A549 (cell line): ENCODE measurements around the gene CLIC5. TPM values are rescaled to one million over a fixed set of nuclear protein-coding genes. Genes with fewer than 3 reads are reported as not detected.

Source experiments
- ATAC-seq, 2 experiments: fragments of 200-7000 bp in 1 of 2; fragments of >200 bp in 1 of 2; cut with Nextera tagmentation in 1 of 2; cut with Tn5 transposase in 1 of 2; 3 replicates each; pipeline versions ENCODE4 v1.8.0 to v1.9.1; 2018 to 2020; ENCODE audit warnings: mild to moderate bottlenecking in 1 of 2, moderate library complexity in 1 of 2
- CTCF ChIA-PET: fragments of 300-600 bp; sonication (Branson Sonifier 250); formaldehyde crosslinking; extraction: SDS; loops from one replicate; lab custom pipeline; 2021; ENCODE audit warnings: antibody characterized with exemption, inconsistent platforms; lab: Yijun Ruan, JAX
- POLR2A ChIA-PET: fragments of 350-600 bp; formaldehyde crosslinking; extraction: SDS; loops from one replicate; lab custom pipeline; 2021; ENCODE audit warnings: antibody characterized with exemption, inconsistent platforms; lab: Yijun Ruan, JAX
- DNase-seq, 2 experiments: peaks; one replicate each; pipeline versions ENCODE4 v3.0.0 to v3.0.0-alpha.2; 2011 to 2016; ENCODE audit warnings: low read depth in 1 of 2, low spot score in 1 of 2
- FAIRE-seq: peaks from 2 replicates; lab custom pipeline; 2011; peaks lifted over from hg19 to GRCh38; lab: Jason Lieb, UNC
- H3K27ac ChIP-seq, 2 experiments: fragments of >200 bp; sonication (Bioruptor Twin); formaldehyde crosslinking; 3 replicates each; pipeline ENCODE4 v1.5.1; 2016 to 2017
- H3K4me1 ChIP-seq: fragments of >200 bp; sonication (Bioruptor Twin); formaldehyde crosslinking; 3 replicates; pipeline ENCODE4 v1.6.1; 2016
- H3K4me2 ChIP-seq: fragments of >200 bp; sonication (Bioruptor Twin); formaldehyde crosslinking; 3 replicates; pipeline ENCODE4 v1.6.1; 2016
- H3K4me3 ChIP-seq: fragments of >200 bp; sonication (Bioruptor Twin); formaldehyde crosslinking; 3 replicates; pipeline ENCODE4 v1.5.1; 2016
- H3K9me3 ChIP-seq: fragments of >200 bp; sonication (Bioruptor Twin); formaldehyde crosslinking; 3 replicates; pipeline ENCODE4 v1.6.1; 2016
- CBX8 ChIP-seq: fragments of 200-600 bp; sonication (generic); IDR thresholded peaks from 2 replicates; pipeline ENCODE4 v1.6.1; 2016
- EHF ChIP-seq: fragments of 250-450 bp; sonication (Bioruptor Pico); IDR thresholded peaks from 2 replicates; pipeline ENCODE4 v1.5.0; 2020; ENCODE audit warnings: mild to moderate bottlenecking
- FOSB ChIP-seq: fragments of 250-450 bp; sonication (Bioruptor Pico); IDR thresholded peaks from 2 replicates; pipeline ENCODE4 v1.5.0; 2020; ENCODE audit warnings: mild to moderate bottlenecking, moderate library complexity
- FOSL2 ChIP-seq, 2 experiments: fragments of 450-650 bp in 1 of 2; fragments of >200 bp in 1 of 2; sonication (Bioruptor Twin) in 1 of 2; formaldehyde crosslinking; IDR thresholded peaks; 2 replicates each; pipeline versions ENCODE4 v1.5.0 to v1.6.1; 2016 to 2020; ENCODE audit warnings: mild to moderate bottlenecking in 1 of 2, moderate library complexity in 1 of 2
- HEYL ChIP-seq: fragments of 250-450 bp; sonication (Bioruptor Pico); IDR thresholded peaks from 2 replicates; pipeline ENCODE4 v1.8.0; 2021; ENCODE audit warnings: mild to moderate bottlenecking, moderate library complexity
- HOXB5 ChIP-seq: fragments of 250-450 bp; sonication (Bioruptor Pico); IDR thresholded peaks from 2 replicates; pipeline ENCODE4 v1.5.0; 2020; ENCODE audit warnings: mild to moderate bottlenecking, moderate library complexity
- MAFK ChIP-seq: fragments of 450-650 bp; IDR thresholded peaks from 2 replicates; pipeline ENCODE4 v1.6.1; 2014; ENCODE audit not compliant: partially characterized antibody
- MYC ChIP-seq: IDR thresholded peaks from 2 replicates; pipeline ENCODE4 v1.6.1; 2012; ENCODE audit warnings: mild to moderate bottlenecking, inconsistent platforms, low read length, improper control_type of control experiment, borderline replicate concordance
- NFE2L2 ChIP-seq: fragments of 150-350 bp; conservative IDR thresholded peaks from 2 replicates; pipeline ENCODE4 v1.6.1; 2014; ENCODE audit warnings: low read length
- NPAS2 ChIP-seq: fragments of 250-450 bp; sonication (Bioruptor Pico); IDR thresholded peaks from 2 replicates; pipeline ENCODE4 v1.8.0; 2022; ENCODE audit warnings: mild to moderate bottlenecking, moderate library complexity, borderline replicate concordance
- NR3C1 ChIP-seq: fragments of >200 bp; sonication (Bioruptor Twin); formaldehyde crosslinking; IDR thresholded peaks from 3 replicates; pipeline ENCODE4 v1.6.1; 2017
- RCOR1 ChIP-seq: fragments of 150-350 bp; IDR thresholded peaks from 2 replicates; pipeline ENCODE4 v1.6.1; 2014; ENCODE audit warnings: antibody characterized with exemption, low read length, low read depth
- RFX5 ChIP-seq: fragments of 450-650 bp; IDR thresholded peaks from 2 replicates; pipeline ENCODE4 v1.7.1; 2014; ENCODE audit warnings: antibody characterized with exemption, mild to moderate bottlenecking, moderate library complexity
- RNF2 ChIP-seq: fragments of 200-600 bp; sonication (generic); IDR thresholded peaks from 2 replicates; pipeline ENCODE4 v1.6.1; 2016; ENCODE audit warnings: low read depth, mild to moderate bottlenecking, antibody characterized with exemption, moderate library complexity, borderline replicate concordance
- SMC3 ChIP-seq: fragments of >200 bp; sonication (Bioruptor Twin); formaldehyde crosslinking; IDR thresholded peaks from 3 replicates; pipeline ENCODE4 v1.6.1; 2018; ENCODE audit warnings: inconsistent platforms
- TP53 ChIP-seq: fragments of 250-450 bp; sonication (Bioruptor Pico); IDR thresholded peaks from 2 replicates; pipeline ENCODE4 v1.5.0; 2021; ENCODE audit warnings: mild to moderate bottlenecking, moderate library complexity
- ZNF302 ChIP-seq: fragments of 250-450 bp; sonication (Bioruptor Pico); IDR thresholded peaks from 2 replicates; pipeline ENCODE4 v1.9.0; 2021; ENCODE audit warnings: inconsistent platforms, mild to moderate bottlenecking, moderate library complexity
- WGBS: methylation state at CpG from one replicate; pipeline ENCODE4 v1.1.6; 2017; ENCODE audit errors: missing lambda C conversion rate; 5-methylcytosine and 5-hydroxymethylcytosine counted together
- polyA plus RNA-seq, 4 experiments: library from polyadenylated mRNA; depleted of rRNA in 3 of 4; stranded (reverse); fragments of >200 nt; fragmentation: RNase III in 1 of 4; extraction: RNeasy Plus Mini Kit Qiagen cat#74134 plus additional on column Dnase treatment in 1 of 4; gene quantifications; 2 replicates in 3 of 4; 3 replicates in 1 of 4; pipeline ENCODE4 v1.2.3, GENCODE V29; 2011 to 2017
- TF ChIP-seq, protein P1 (sequence below): fragments of 200-600 bp; sonication (generic); IDR thresholded peaks from 2 replicates; pipeline ENCODE4 v1.6.1; 2016; ENCODE audit warnings: antibody characterized with exemption, mild to moderate bottlenecking, moderate library complexity
- TF ChIP-seq, protein P2 (sequence below): fragments of 250-450 bp; sonication (Bioruptor Pico); IDR thresholded peaks from 2 replicates; pipeline ENCODE4 v1.5.0; 2021; ENCODE audit warnings: mild to moderate bottlenecking, moderate library complexity, borderline replicate concordance
- TF ChIP-seq, protein P3 (sequence below): IDR thresholded peaks from 2 replicates; pipeline ENCODE4 v1.6.1; 2012; ENCODE audit warnings: low read depth, borderline replicate concordance
- TF ChIP-seq, protein P4 (sequence below): fragments of 450-650 bp; IDR thresholded peaks from 2 replicates; pipeline ENCODE4 v1.6.1; 2014; ENCODE audit warnings: antibody characterized with exemption

CLIC5 gene
- polyA plus RNA-seq, 2 of the 4 experiments (the other 2 are of a cell fraction) = not detected

DNA sequence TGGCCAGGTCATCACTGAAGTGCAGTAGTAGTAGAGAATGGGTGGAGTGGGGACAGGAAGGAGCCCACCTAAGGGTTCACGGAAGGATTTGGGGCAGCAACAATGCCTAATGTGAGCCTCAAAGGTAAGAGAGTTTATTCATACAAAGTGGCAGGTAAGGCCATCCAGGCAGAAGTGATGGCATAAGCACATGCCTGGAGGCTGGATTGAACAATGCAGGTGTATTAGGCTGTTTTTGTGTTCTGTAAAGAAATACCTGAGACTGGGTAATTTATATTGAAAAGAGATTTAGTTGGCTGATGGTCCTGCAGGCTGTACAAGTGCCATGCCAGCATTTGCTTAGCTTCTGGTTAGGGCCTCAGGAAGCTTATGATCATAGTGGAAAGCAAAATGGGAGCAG lies 48.3 kb downstream of the CLIC5 start:
- no peak for FAIRE-seq
- WGBS = 74% methylated on average over 1 of the region's 1 CpG

DNA sequence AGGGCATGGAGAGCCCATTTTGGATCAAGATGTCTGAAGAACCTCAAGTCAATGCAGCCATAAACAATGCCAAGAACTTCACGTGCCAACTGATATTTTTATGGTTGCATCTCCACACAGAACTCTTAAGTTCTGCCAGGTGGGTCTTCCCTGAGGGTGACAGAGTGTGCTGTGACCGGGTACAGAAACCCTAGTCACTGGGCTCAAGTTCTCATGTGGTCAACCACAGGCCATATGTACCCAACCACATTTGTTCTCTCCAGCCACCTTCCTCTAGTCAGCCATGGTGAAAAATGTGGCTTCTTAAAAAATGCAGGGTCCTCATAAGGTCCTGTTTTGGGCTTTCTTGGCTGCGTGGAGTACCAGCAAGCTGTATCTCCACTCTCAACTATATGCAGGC lies 48.9 kb downstream of the CLIC5 start:
- FAIRE-seq = no peak
- POLR2A ChIA-PET = no interaction called here

More for the DNA sequence above, 48.3 kb downstream of the CLIC5 start:
- Histone ChIP-seq H3K9me3 (no peaks in the 10 kb centered on the region; the same call in 2 of the 3 replicates), H3K4me3 (no peak overlapping the region), H3K27ac (no peak overlapping the region), H3K4me1 (no peaks in the 10 kb centered on the region), H3K4me2 (no peak overlapping the region)
- ATAC-seq = no peak
- TF ChIP-seq HOXB5 (no peak), HEYL (no peak), CBX8 (no peak), RFX5 (no peak), RCOR1 (no peak), SMC3 (no peak), NPAS2 (CRISPR knock-in tag) (no peak), MYC (no peak), MAFK (no peak), ZNF302 (CRISPR knock-in tag) (no peak), NR3C1 (no peak)
- TF ChIP-seq, protein P1, sequence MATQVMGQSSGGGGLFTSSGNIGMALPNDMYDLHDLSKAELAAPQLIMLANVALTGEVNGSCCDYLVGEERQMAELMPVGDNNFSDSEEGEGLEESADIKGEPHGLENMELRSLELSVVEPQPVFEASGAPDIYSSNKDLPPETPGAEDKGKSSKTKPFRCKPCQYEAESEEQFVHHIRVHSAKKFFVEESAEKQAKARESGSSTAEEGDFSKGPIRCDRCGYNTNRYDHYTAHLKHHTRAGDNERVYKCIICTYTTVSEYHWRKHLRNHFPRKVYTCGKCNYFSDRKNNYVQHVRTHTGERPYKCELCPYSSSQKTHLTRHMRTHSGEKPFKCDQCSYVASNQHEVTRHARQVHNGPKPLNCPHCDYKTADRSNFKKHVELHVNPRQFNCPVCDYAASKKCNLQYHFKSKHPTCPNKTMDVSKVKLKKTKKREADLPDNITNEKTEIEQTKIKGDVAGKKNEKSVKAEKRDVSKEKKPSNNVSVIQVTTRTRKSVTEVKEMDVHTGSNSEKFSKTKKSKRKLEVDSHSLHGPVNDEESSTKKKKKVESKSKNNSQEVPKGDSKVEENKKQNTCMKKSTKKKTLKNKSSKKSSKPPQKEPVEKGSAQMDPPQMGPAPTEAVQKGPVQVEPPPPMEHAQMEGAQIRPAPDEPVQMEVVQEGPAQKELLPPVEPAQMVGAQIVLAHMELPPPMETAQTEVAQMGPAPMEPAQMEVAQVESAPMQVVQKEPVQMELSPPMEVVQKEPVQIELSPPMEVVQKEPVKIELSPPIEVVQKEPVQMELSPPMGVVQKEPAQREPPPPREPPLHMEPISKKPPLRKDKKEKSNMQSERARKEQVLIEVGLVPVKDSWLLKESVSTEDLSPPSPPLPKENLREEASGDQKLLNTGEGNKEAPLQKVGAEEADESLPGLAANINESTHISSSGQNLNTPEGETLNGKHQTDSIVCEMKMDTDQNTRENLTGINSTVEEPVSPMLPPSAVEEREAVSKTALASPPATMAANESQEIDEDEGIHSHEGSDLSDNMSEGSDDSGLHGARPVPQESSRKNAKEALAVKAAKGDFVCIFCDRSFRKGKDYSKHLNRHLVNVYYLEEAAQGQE = no peak
- CTCF ChIA-PET = no interaction called here
- POLR2A ChIA-PET = no interaction called here
- DNase-seq = no peak

DNA sequence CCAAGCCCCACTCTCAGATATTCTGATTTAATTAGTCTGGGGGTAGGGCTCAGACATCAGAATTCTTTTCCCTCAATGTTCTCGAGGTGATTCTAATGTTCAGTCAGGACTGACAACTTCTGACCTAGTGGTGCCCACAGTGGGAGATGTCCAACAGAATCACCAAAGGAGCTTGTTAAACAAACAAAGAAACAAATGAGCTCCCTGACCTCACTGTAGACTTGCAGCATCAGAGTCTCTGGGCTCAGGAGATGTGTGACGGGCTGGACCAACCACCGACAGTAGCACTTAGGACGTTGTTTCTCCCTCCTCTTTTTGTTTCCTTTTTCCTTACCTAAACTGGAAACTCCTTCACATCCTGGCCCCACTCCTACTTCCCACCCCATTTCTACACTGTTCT lies 49.3 kb downstream of the CLIC5 start:
- ChIA-PET CTCF (no interaction called here), POLR2A (no interaction called here)
- Histone ChIP-seq H3K27ac (no peak overlapping the region), H3K4me2 (no peak overlapping the region), H3K9me3 (no peaks in the 10 kb centered on the region; the same call in 2 of the 3 replicates), H3K4me1 (no peaks in the 10 kb centered on the region), H3K4me3 (no peak overlapping the region)
- DNase-seq (no peak), FAIRE-seq (no peak), ATAC-seq (no peak)
- WGBS = 7% methylated on average over 4 of the region's 4 CpGs
- TF ChIP-seq, protein P2, sequence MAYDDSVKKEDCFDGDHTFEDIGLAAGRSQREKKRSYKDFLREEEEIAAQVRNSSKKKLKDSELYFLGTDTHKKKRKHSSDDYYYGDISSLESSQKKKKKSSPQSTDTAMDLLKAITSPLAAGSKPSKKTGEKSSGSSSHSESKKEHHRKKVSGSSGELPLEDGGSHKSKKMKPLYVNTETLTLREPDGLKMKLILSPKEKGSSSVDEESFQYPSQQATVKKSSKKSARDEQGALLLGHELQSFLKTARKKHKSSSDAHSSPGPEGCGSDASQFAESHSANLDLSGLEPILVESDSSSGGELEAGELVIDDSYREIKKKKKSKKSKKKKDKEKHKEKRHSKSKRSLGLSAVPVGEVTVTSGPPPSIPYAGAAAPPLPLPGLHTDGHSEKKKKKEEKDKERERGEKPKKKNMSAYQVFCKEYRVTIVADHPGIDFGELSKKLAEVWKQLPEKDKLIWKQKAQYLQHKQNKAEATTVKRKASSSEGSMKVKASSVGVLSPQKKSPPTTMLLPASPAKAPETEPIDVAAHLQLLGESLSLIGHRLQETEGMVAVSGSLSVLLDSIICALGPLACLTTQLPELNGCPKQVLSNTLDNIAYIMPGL (CRISPR knock-in tag) = no peak
- no peak for TF ChIP-seq FOSB (CRISPR knock-in tag)

More for the DNA sequence above, 48.9 kb downstream of the CLIC5 start:
- CTCF ChIA-PET = no interaction called here
- TF ChIP-seq ZNF302 (CRISPR knock-in tag) (no peak), NFE2L2 (no peak), MYC (no peak), HOXB5 (no peak), EHF (CRISPR knock-in tag) (no peak), TP53 (CRISPR knock-in tag) (no peak), FOSL2 (IDR thresholded peaks at IDR 0.05) (no peak), FOSL2 (CRISPR knock-in tag; IDR thresholded peaks at IDR 0.05) (no peak), RNF2 (no peak)
- TF ChIP-seq, protein P3, sequence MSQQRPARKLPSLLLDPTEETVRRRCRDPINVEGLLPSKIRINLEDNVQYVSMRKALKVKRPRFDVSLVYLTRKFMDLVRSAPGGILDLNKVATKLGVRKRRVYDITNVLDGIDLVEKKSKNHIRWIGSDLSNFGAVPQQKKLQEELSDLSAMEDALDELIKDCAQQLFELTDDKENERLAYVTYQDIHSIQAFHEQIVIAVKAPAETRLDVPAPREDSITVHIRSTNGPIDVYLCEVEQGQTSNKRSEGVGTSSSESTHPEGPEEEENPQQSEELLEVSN = no peak
- TF ChIP-seq, protein P4, sequence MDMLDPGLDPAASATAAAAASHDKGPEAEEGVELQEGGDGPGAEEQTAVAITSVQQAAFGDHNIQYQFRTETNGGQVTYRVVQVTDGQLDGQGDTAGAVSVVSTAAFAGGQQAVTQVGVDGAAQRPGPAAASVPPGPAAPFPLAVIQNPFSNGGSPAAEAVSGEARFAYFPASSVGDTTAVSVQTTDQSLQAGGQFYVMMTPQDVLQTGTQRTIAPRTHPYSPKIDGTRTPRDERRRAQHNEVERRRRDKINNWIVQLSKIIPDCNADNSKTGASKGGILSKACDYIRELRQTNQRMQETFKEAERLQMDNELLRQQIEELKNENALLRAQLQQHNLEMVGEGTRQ = no peak
- Histone ChIP-seq H3K9me3 (no peaks in the 10 kb centered on the region; the same call in 2 of the 3 replicates), H3K27ac (no peak overlapping the region), H3K4me1 (no peaks in the 10 kb centered on the region), H3K4me2 (no peak overlapping the region), H3K4me3 (no peak overlapping the region)
- ATAC-seq = no peak
- no peak for DNase-seq
- WGBS = 0% methylated on average over 2 of the region's 3 CpGs
